Lung microvascular endothelial cell (primary cell): ENCODE results near the gene CAMK1D. TPM values are rescaled to one million over a fixed set of nuclear protein-coding genes. Genes with fewer than 3 reads are reported as not detected.
A peak's percentile ranks its signal among the peaks of the same experiment; 100 is the strongest.

Experiments
- DNase-seq, 2 donors: peaks; one replicate each; pipeline versions ENCODE4 v3.0.0 to v3.0.0-alpha.2; 2010; ENCODE audit warnings: low read depth in 2 of 2
- total RNA-seq: library from RNA; depleted of rRNA; stranded (reverse); fragments of >200 nt; gene quantifications from 2 replicates; pipeline ENCODE4 v1.2.1, GENCODE V29; 2014

The CAMK1D gene
- total RNA-seq, 1 donor from 2014 or later = 1.4 TPM

- no peak for DNase-seq
Measured at GRCh38 chr10:12649012-12649584, 299.8 kb downstream of the CAMK1D start.

GRCh38 chr10:12650122-12650521 lies 300.8 kb downstream of the CAMK1D start:
- DNase-seq = no peak

- DNase-seq = no peak
Measured at GRCh38 chr10:12650538-12651298, 301.4 kb downstream of the CAMK1D start.

GRCh38 chr10:12655940-12656339 lies 306.6 kb downstream of the CAMK1D start:
- no peak for DNase-seq

GRCh38 chr10:12656518-12657142 lies 307.3 kb downstream of the CAMK1D start:
- peak; percentile 66 to 76 for DNase-seq

GRCh38 chr10:12657489-12657888 lies 308.1 kb downstream of the CAMK1D start:
- DNase-seq = no peak

- no peak for DNase-seq
Measured at GRCh38 chr10:12658526-12658925, 309.2 kb downstream of the CAMK1D start.

GRCh38 chr10:12659706-12660105 lies 310.4 kb downstream of the CAMK1D start:
- DNase-seq = no peak

- DNase-seq = no peak
Measured at GRCh38 chr10:12660812-12661211, 311.5 kb downstream of the CAMK1D start.

- DNase-seq = no peak
Measured at GRCh38 chr10:12661671-12662070, 312.3 kb downstream of the CAMK1D start.

GRCh38 chr10:12663863-12664262 lies 314.5 kb downstream of the CAMK1D start:
- no peak for DNase-seq

GRCh38 chr10:12665501-12665900 lies 316.2 kb downstream of the CAMK1D start:
- no peak for DNase-seq

GRCh38 chr10:12667052-12667451 lies 317.7 kb downstream of the CAMK1D start:
- DNase-seq = no peak

GRCh38 chr10:12668634-12669033 lies 319.3 kb downstream of the CAMK1D start:
- DNase-seq = peak; percentile 21 to 25

GRCh38 chr10:12670004-12670403 lies 320.7 kb downstream of the CAMK1D start:
- DNase-seq = no peak

- DNase-seq = no peak
Measured at GRCh38 chr10:12675186-12675585, 325.8 kb downstream of the CAMK1D start.

GRCh38 chr10:12679636-12680035 lies 330.3 kb downstream of the CAMK1D start:
- DNase-seq = no peak

- DNase-seq = no peak
Measured at GRCh38 chr10:12681252-12681651, 331.9 kb downstream of the CAMK1D start.

GRCh38 chr10:12684784-12685183 lies 335.4 kb downstream of the CAMK1D start:
- DNase-seq = no peak

GRCh38 chr10:12685261-12686058 lies 336.1 kb downstream of the CAMK1D start:
- DNase-seq = no peak

- DNase-seq = no peak
Measured at GRCh38 chr10:12687996-12688395, 338.6 kb downstream of the CAMK1D start.

- peak in 1 of 2 donors; percentile 23 for DNase-seq
Measured at GRCh38 chr10:12689893-12690292, 340.5 kb downstream of the CAMK1D start.
